ENCODE measurements around the gene AS3MT. TPM values are rescaled to one million over a fixed set of nuclear protein-coding genes. Genes with fewer than 3 reads are reported as not detected.
A peak's percentile ranks its signal among the peaks of the same experiment; 100 is the strongest.

Gene AS3MT
- total and polyA plus RNA-seq, 2 of the 8 experiments (the other 6 are each of a cell fraction or from before 2014, with no cell fraction given), result 5.8 to 10.3 TPM

DNA sequence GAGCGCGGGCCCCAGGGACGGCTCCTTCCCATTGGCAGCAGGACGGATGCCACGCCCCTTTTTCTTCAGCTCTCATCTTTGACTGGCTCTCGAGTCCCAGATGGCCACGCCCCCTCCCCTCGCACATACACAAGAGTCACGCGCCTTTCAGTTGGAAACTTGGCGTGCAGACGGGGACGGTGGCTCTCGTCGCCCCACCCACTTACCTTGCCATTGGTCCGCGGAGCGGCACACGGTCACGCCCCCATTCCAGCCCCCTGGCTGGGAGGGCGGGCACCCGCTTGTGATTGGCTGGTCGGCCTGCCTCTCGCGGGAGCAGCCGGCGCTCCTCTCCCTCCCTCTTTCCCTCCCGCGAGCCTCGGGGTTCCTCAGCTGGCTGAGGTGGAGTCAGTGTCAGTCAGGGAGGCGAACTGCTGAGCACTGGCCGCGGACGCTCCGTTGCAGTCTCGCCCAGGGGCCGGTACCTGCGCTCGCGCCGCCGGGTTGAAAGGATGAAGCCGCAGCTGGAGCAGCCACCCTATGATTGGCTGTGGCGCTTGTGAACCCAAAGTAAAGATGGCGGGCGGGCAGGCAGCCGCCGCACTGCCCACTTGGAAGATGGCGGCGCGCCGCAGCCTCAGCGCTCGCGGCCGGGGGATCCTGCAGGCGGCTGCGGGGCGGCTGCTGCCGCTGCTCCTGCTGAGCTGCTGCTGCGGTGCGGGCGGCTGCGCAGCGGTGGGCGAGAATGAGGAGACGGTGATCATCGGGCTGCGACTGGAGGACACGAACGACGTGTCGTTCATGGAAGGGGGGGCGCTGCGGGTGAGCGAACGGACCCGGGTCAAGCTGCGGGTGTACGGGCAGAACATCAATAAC is 48.9 kb downstream of the AS3MT start, which contains the start of gene CNNM2 (continued):
- TF ChIP-seq USF2 (IDR thresholded peaks at IDR 0.05; ENCODE audit: low read length), result peak; percentile 65
- no peak for TF ChIP-seq SAP30 (IDR thresholded peaks at IDR 0.05; ENCODE audit: insufficient read depth, insufficient replicate concordance, low read length)
- TF ChIP-seq EGR1 (IDR thresholded peaks at IDR 0.05; ENCODE audit: borderline replicate concordance, low read depth, low read length), result no peak
- peak; percentile 47; the same call in 1 of the 2 replicates for TF ChIP-seq KDM5A (IDR thresholded peaks at IDR 0.05; ENCODE audit: low read length)
- 0 out of 2 replicates have a peak, but pooled peaks have one; percentile 11 for TF ChIP-seq SIX5 (IDR thresholded peaks at IDR 0.05; ENCODE audit: low read depth, low read length)
- peak; percentile 99 for TF ChIP-seq YY1 (IDR thresholded peaks at IDR 0.05; ENCODE audit: low read depth, low read length)
- no peak for TF ChIP-seq KDM1A (IDR thresholded peaks at IDR 0.05; ENCODE audit: borderline replicate concordance, low read length)
- TF ChIP-seq NANOG (IDR thresholded peaks at IDR 0.05; ENCODE audit: insufficient read depth, low read depth, low read length, poor library complexity, severe bottlenecking), result peak; percentile 23
- peak; percentile 92 for TF ChIP-seq CHD2 (IDR thresholded peaks at IDR 0.05; ENCODE audit: low read length)
- TF ChIP-seq HDAC2 (IDR thresholded peaks at IDR 0.05; ENCODE audit: borderline replicate concordance in 1 of 2, low read depth in 2 of 2, low read length in 2 of 2), result no peak
- peak; percentile 46; the same call in 1 of the 2 replicates for TF ChIP-seq SP2 (IDR thresholded peaks at IDR 0.05; ENCODE audit: low read length)
- TF ChIP-seq SP1 (IDR thresholded peaks at IDR 0.05; ENCODE audit: low read depth, low read length), result peak; percentile 94
- no peak for TF ChIP-seq RNF2 (IDR thresholded peaks at IDR 0.05; ENCODE audit: borderline replicate concordance, low read depth, low read length, missing control alignments, poor library complexity, severe bottlenecking)
- peak; percentile 92 for TF ChIP-seq TAF1 (IDR thresholded peaks at IDR 0.05; ENCODE audit: low read depth, low read length)
- TF ChIP-seq KDM4A (IDR thresholded peaks at IDR 0.05; ENCODE audit: low read depth, low read length, severe bottlenecking), result peak; percentile 96
- peak; percentile 80 for TF ChIP-seq TAF7 (optimal IDR thresholded peaks at IDR 0.05; ENCODE audit: borderline replicate concordance, low read depth, low read length)
- peak; percentile 70 for TF ChIP-seq BRCA1 (IDR thresholded peaks at IDR 0.05; ENCODE audit: low read depth, low read length)

All from H1 (cell line).